HepG2 (cell line): Measurements from ENCODE around the gene CFAP70. TPM values are rescaled to one million over a fixed set of nuclear protein-coding genes. Genes with fewer than 3 reads are reported as not detected.

ENCODE experiments used
- AGO1 ChIP-seq: fragments of 200-400 bp; formaldehyde crosslinking; IDR thresholded peaks from 2 replicates; pipeline ENCODE4 v1.6.1; 2017; ENCODE audit warnings: mild to moderate bottlenecking, low read depth, low read length, moderate library complexity; ENCODE audit not compliant: poor library complexity, severe bottlenecking
- CEBPG ChIP-seq: IDR thresholded peaks from 2 replicates; pipeline ENCODE4 v1.6.1; 2016
- SAFB2 ChIP-seq: sonication (generic); formaldehyde crosslinking; IDR thresholded peaks from 2 replicates; pipeline ENCODE4 v1.5.1; 2020; ENCODE audit warnings: missing genetic modification reagents, low read depth, mild to moderate bottlenecking, borderline replicate concordance
- TGIF2 ChIP-seq: IDR thresholded peaks from 2 replicates; pipeline ENCODE4 v1.6.1; 2016; ENCODE audit warnings: control low read depth, missing compliant biosample characterization
- YY1 ChIP-seq: IDR thresholded peaks from 2 replicates; pipeline ENCODE4 v1.6.1; 2011; ENCODE audit warnings: low read length, low read depth, moderate library complexity, mild to moderate bottlenecking; ENCODE audit not compliant: insufficient read depth, insufficient replicate concordance
- ZNF337 ChIP-seq: sonication (generic); formaldehyde crosslinking; IDR thresholded peaks from 2 replicates; pipeline ENCODE4 v1.5.1; 2020; ENCODE audit warnings: missing genetic modification reagents, low read depth, mild to moderate bottlenecking, borderline replicate concordance
- ZNF441 ChIP-seq: sonication (generic); formaldehyde crosslinking; IDR thresholded peaks from 2 replicates; pipeline ENCODE4 v1.7.0; 2021; ENCODE audit warnings: missing genetic modification reagents, borderline replicate concordance
- ZNF782 ChIP-seq: sonication (generic); formaldehyde crosslinking; IDR thresholded peaks from 2 replicates; pipeline ENCODE4 v1.4.0; 2020; ENCODE audit warnings: missing genetic modification reagents, mild to moderate bottlenecking, borderline replicate concordance
- polyA plus RNA-seq, 8 experiments: library from polyadenylated mRNA; depleted of rRNA in 3 of 8; stranded (reverse) in 7 of 8; unstranded in 1 of 8; fragments of >200 nt; fragmentation: Illumina TruSeq in 4 of 8; extraction: Trizol in 4 of 8; gene quantifications; 2 replicates each; pipeline versions ENCODE4 v1.2.1 to v1.2.3, GENCODE V29; 2011 to 2016; ENCODE audit warnings: low read depth in 4 of 8, missing spikeins in 1 of 8, mixed read lengths in 1 of 8; ENCODE audit not compliant: insufficient read depth in 1 of 8
- total RNA-seq, 5 experiments: library from RNA; depleted of rRNA; stranded (reverse); fragments of >200 nt; fragmentation: Illumina TruSeq; extraction: Trizol; gene quantifications; 2 replicates each; pipeline ENCODE4 v1.2.3, GENCODE V29; 2016; ENCODE audit warnings: low read depth in 1 of 5
- TF ChIP-seq, protein P1 (sequence below): sonication (generic); formaldehyde crosslinking; IDR thresholded peaks from 2 replicates; pipeline ENCODE4 v1.4.0; 2020; ENCODE audit warnings: missing genetic modification reagents, borderline replicate concordance
- TF ChIP-seq, protein P2 (sequence below): IDR thresholded peaks from 2 replicates; pipeline ENCODE4 v1.6.1; 2016; ENCODE audit warnings: missing biosample characterization, missing genetic modification reagents, low read depth
- TF ChIP-seq, protein P3 (sequence below): IDR thresholded peaks from 2 replicates; pipeline ENCODE4 v1.6.1; 2016; ENCODE audit warnings: low read depth, missing genetic modification reagents, missing compliant biosample characterization
- TF ChIP-seq, protein P4 (sequence below): sonication (generic); formaldehyde crosslinking; IDR thresholded peaks from 2 replicates; pipeline ENCODE4 v1.8.1; 2022; ENCODE audit warnings: low read depth, mild to moderate bottlenecking, missing genetic modification reagents
- TF ChIP-seq, protein P5 (sequence below): IDR thresholded peaks from 2 replicates; pipeline ENCODE4 v1.6.1; 2012; ENCODE audit warnings: low read length, improper control_type of control experiment

Gene CFAP70
- total and polyA plus RNA-seq, 2 of the 13 experiments (the other 11 are each of a cell fraction or from before 2014, with no cell fraction given): 0.27 to 0.38 TPM

DNA sequence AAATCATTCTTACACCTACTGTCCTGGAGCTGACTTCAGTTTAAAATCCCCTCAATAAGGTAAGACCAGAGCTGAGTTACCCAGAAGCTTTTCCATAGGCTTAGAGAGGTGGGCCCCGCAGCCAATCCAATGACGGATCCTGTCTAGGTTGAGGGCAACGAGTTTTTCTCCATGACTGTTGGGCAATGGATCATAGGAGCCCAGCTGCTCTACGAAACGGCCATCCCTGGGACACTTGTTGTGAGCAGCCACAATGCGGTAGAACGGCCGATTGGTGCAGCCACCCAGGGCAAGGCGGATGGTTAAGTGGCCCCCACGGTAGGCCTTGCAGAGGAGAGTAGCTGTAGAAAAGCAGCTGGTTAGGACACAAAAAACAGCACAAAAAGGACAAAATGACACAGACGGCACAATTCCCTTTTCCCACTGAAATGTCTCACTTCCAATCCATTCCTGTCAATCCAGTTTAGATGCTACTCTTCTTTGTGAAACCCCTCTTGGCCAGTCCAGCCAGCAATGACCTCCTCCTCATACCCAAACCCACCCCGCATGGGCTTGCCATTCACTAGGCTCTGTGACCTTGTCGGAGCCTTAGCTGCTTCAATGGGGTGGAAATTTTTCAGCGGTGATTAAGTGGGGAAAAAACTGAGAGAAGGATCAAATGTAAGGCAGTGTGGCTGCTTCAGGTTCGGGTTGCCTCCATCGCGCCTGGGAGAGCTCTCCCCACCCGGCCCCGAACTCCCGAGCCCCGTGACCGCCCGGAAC lies 106.8 kb downstream of the CFAP70 start (continued):
- TF ChIP-seq, protein P1, sequence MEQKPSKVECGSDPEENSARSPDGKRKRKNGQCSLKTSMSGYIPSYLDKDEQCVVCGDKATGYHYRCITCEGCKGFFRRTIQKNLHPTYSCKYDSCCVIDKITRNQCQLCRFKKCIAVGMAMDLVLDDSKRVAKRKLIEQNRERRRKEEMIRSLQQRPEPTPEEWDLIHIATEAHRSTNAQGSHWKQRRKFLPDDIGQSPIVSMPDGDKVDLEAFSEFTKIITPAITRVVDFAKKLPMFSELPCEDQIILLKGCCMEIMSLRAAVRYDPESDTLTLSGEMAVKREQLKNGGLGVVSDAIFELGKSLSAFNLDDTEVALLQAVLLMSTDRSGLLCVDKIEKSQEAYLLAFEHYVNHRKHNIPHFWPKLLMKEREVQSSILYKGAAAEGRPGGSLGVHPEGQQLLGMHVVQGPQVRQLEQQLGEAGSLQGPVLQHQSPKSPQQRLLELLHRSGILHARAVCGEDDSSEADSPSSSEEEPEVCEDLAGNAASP (CRISPR knock-in tag): no peak
- TF ChIP-seq CEBPG (CRISPR knock-in tag) (peak; percentile 59; the same call in 1 of the 2 replicates), ZNF782 (no peak), YY1 (no peak), ZNF337 (no peak), TGIF2 (CRISPR knock-in tag) (peak; percentile 56; the same call in 1 of the 2 replicates), SAFB2 (no peak), ZNF441 (CRISPR knock-in tag) (no peak), AGO1 (no peak)
- TF ChIP-seq, protein P2, sequence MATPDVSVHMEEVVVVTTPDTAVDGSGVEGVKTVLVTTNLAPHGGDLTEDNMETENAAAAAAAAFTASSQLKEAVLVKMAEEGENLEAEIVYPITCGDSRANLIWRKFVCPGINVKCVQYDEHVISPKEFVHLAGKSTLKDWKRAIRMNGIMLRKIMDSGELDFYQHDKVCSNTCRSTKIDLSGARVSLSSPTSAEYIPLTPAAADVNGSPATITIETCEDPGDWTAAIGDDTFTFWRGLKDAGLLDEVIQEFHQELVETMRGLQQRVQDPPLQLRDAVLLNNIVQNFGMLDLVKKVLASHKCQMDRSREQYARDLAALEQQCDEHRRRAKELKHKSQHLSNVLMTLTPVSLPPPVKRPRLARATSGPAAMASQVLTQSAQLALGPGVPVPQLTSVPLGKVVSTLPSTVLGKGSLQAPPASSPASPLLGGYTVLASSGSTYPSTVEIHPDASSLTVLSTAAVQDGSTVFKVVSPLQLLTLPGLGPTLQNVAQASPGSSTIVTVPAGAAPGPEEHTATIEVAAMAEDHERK (CRISPR knock-in tag): no peak
- TF ChIP-seq, protein P3, sequence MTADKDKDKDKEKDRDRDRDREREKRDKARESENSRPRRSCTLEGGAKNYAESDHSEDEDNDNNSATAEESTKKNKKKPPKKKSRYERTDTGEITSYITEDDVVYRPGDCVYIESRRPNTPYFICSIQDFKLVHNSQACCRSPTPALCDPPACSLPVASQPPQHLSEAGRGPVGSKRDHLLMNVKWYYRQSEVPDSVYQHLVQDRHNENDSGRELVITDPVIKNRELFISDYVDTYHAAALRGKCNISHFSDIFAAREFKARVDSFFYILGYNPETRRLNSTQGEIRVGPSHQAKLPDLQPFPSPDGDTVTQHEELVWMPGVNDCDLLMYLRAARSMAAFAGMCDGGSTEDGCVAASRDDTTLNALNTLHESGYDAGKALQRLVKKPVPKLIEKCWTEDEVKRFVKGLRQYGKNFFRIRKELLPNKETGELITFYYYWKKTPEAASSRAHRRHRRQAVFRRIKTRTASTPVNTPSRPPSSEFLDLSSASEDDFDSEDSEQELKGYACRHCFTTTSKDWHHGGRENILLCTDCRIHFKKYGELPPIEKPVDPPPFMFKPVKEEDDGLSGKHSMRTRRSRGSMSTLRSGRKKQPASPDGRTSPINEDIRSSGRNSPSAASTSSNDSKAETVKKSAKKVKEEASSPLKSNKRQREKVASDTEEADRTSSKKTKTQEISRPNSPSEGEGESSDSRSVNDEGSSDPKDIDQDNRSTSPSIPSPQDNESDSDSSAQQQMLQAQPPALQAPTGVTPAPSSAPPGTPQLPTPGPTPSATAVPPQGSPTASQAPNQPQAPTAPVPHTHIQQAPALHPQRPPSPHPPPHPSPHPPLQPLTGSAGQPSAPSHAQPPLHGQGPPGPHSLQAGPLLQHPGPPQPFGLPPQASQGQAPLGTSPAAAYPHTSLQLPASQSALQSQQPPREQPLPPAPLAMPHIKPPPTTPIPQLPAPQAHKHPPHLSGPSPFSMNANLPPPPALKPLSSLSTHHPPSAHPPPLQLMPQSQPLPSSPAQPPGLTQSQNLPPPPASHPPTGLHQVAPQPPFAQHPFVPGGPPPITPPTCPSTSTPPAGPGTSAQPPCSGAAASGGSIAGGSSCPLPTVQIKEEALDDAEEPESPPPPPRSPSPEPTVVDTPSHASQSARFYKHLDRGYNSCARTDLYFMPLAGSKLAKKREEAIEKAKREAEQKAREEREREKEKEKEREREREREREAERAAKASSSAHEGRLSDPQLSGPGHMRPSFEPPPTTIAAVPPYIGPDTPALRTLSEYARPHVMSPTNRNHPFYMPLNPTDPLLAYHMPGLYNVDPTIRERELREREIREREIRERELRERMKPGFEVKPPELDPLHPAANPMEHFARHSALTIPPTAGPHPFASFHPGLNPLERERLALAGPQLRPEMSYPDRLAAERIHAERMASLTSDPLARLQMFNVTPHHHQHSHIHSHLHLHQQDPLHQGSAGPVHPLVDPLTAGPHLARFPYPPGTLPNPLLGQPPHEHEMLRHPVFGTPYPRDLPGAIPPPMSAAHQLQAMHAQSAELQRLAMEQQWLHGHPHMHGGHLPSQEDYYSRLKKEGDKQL (CRISPR knock-in tag): no peak
- TF ChIP-seq, protein P4, sequence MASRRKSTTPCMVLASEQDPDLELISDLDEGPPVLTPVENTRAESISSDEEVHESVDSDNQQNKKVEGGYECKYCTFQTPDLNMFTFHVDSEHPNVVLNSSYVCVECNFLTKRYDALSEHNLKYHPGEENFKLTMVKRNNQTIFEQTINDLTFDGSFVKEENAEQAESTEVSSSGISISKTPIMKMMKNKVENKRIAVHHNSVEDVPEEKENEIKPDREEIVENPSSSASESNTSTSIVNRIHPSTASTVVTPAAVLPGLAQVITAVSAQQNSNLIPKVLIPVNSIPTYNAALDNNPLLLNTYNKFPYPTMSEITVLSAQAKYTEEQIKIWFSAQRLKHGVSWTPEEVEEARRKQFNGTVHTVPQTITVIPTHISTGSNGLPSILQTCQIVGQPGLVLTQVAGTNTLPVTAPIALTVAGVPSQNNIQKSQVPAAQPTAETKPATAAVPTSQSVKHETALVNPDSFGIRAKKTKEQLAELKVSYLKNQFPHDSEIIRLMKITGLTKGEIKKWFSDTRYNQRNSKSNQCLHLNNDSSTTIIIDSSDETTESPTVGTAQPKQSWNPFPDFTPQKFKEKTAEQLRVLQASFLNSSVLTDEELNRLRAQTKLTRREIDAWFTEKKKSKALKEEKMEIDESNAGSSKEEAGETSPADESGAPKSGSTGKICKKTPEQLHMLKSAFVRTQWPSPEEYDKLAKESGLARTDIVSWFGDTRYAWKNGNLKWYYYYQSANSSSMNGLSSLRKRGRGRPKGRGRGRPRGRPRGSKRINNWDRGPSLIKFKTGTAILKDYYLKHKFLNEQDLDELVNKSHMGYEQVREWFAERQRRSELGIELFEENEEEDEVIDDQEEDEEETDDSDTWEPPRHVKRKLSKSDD (CRISPR knock-in tag): no peak
- TF ChIP-seq, protein P5, sequence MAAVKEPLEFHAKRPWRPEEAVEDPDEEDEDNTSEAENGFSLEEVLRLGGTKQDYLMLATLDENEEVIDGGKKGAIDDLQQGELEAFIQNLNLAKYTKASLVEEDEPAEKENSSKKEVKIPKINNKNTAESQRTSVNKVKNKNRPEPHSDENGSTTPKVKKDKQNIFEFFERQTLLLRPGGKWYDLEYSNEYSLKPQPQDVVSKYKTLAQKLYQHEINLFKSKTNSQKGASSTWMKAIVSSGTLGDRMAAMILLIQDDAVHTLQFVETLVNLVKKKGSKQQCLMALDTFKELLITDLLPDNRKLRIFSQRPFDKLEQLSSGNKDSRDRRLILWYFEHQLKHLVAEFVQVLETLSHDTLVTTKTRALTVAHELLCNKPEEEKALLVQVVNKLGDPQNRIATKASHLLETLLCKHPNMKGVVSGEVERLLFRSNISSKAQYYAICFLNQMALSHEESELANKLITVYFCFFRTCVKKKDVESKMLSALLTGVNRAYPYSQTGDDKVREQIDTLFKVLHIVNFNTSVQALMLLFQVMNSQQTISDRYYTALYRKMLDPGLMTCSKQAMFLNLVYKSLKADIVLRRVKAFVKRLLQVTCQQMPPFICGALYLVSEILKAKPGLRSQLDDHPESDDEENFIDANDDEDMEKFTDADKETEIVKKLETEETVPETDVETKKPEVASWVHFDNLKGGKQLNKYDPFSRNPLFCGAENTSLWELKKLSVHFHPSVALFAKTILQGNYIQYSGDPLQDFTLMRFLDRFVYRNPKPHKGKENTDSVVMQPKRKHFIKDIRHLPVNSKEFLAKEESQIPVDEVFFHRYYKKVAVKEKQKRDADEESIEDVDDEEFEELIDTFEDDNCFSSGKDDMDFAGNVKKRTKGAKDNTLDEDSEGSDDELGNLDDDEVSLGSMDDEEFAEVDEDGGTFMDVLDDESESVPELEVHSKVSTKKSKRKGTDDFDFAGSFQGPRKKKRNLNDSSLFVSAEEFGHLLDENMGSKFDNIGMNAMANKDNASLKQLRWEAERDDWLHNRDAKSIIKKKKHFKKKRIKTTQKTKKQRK: no peak
